ENCODE results near the gene VPS33A. TPM values are rescaled to one million over a fixed set of nuclear protein-coding genes. Genes with fewer than 3 reads are reported as not detected.

The VPS33A gene
- total RNA-seq, 1 experiment from 2014 or later: 35.2 TPM

DNA sequence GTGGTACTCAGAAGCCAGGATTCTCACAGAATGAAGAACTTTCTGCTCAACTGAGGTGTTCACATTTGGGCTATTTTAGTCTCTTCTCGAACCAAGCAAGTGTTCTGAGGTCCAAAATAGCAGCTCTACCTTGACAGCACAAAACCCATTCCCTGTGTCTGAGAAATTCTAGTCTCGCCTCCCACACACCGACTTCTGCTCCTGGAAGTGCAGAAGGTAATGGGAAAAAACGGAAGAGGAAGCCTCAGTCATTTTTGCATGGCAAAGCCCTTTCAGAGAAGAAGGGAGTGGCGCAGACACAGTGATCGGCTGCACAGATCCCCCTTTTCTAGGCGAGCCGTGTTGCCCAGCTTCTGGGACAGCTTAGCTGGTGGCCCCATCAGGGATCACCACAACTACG is 31.2 kb upstream of the VPS33A start:
- H3K9me3 ChIP-seq (ENCODE audit: control insufficient read depth, insufficient read depth, low read depth, low read length): no peaks in the 10 kb centered on the region
- no TSS peak for BruUV-seq (replicated peaks)
- H3K27ac ChIP-seq (ENCODE audit: low read length): no peak overlapping the region
- H3K4me1 ChIP-seq (ENCODE audit: control insufficient read depth, insufficient read depth, low read length): no peaks in the 10 kb centered on the region
- H3K4me3 ChIP-seq (ENCODE audit: low read depth in 2 of 2, low read length in 2 of 2): no peak overlapping the region
- H3K27me3 ChIP-seq (ENCODE audit: control insufficient read depth, insufficient read depth, low read length): no peaks in the 10 kb centered on the region
- in situ Hi-C loops (cut with HindIII; ENCODE audit: low pct_unique_long_range_greater_than_20kb, low sequenced_read_pairs) (no loop called here), intact Hi-C loops (cut with micrococcal nuclease; ENCODE audit: unreplicated experiment) (no loop called here)
- no peak for ATAC-seq
- TF ChIP-seq SIN3A (IDR thresholded peaks at IDR 0.05; ENCODE audit: borderline replicate concordance, insufficient read depth, low read depth, low read length): no peak
- TF ChIP-seq, protein P1, sequence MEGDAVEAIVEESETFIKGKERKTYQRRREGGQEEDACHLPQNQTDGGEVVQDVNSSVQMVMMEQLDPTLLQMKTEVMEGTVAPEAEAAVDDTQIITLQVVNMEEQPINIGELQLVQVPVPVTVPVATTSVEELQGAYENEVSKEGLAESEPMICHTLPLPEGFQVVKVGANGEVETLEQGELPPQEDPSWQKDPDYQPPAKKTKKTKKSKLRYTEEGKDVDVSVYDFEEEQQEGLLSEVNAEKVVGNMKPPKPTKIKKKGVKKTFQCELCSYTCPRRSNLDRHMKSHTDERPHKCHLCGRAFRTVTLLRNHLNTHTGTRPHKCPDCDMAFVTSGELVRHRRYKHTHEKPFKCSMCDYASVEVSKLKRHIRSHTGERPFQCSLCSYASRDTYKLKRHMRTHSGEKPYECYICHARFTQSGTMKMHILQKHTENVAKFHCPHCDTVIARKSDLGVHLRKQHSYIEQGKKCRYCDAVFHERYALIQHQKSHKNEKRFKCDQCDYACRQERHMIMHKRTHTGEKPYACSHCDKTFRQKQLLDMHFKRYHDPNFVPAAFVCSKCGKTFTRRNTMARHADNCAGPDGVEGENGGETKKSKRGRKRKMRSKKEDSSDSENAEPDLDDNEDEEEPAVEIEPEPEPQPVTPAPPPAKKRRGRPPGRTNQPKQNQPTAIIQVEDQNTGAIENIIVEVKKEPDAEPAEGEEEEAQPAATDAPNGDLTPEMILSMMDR (IDR thresholded peaks at IDR 0.05): no peak
- TF ChIP-seq TCF7L2 (IDR thresholded peaks at IDR 0.05; ENCODE audit: low read depth, low read length): no peak
- TF ChIP-seq POLR2AphosphoS5 (IDR thresholded peaks at IDR 0.05; ENCODE audit: low read depth, low read length): no peak
- TF ChIP-seq, protein P2, sequence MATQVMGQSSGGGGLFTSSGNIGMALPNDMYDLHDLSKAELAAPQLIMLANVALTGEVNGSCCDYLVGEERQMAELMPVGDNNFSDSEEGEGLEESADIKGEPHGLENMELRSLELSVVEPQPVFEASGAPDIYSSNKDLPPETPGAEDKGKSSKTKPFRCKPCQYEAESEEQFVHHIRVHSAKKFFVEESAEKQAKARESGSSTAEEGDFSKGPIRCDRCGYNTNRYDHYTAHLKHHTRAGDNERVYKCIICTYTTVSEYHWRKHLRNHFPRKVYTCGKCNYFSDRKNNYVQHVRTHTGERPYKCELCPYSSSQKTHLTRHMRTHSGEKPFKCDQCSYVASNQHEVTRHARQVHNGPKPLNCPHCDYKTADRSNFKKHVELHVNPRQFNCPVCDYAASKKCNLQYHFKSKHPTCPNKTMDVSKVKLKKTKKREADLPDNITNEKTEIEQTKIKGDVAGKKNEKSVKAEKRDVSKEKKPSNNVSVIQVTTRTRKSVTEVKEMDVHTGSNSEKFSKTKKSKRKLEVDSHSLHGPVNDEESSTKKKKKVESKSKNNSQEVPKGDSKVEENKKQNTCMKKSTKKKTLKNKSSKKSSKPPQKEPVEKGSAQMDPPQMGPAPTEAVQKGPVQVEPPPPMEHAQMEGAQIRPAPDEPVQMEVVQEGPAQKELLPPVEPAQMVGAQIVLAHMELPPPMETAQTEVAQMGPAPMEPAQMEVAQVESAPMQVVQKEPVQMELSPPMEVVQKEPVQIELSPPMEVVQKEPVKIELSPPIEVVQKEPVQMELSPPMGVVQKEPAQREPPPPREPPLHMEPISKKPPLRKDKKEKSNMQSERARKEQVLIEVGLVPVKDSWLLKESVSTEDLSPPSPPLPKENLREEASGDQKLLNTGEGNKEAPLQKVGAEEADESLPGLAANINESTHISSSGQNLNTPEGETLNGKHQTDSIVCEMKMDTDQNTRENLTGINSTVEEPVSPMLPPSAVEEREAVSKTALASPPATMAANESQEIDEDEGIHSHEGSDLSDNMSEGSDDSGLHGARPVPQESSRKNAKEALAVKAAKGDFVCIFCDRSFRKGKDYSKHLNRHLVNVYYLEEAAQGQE (IDR thresholded peaks at IDR 0.05; ENCODE audit: insufficient read depth in 1 of 2, low read depth in 2 of 2, low read length in 1 of 2): no peak
- CTCF ChIA-PET: no interaction called here
- no peak for DNase-seq (ENCODE audit: low read depth, low spot score)
- POLR2A ChIA-PET: no interaction called here
- no peaks in the 10 kb centered on the region for H3K36me3 ChIP-seq (ENCODE audit: control insufficient read depth, insufficient read depth, low read length)

DNA sequence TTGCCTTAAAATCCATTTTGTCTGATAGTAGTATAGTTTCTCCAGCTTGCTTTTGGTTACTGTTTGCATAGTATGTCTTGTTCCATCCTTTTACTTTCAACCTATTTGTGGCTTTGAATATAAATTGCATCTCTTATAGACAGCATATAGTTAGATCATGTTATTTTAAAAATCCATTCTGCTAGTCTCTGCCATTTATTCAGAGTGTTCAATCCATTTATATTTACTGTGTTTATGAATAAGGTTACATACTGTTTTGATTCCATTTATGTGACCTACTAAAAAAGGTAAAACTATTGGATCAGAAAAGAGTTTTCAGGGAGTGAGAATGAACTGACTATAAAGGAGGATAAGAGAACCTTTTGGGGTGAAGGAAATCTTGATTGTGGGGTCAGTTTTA is 29.6 kb upstream of the VPS33A start:
- no TSS peak for BruUV-seq (replicated peaks)
- no peaks in the 10 kb centered on the region for H3K9me3 ChIP-seq (ENCODE audit: control insufficient read depth, insufficient read depth, low read depth, low read length)
- DNase-seq (ENCODE audit: low read depth, low spot score): no peak
- ChIA-PET CTCF (no interaction called here), POLR2A (interaction anchor here (0.6 kb wide), 1 partner anchor 140 kb away, joined by 7 read pairs; no protein-coding TSS in a partner anchor)
- H3K27me3 ChIP-seq (ENCODE audit: control insufficient read depth, insufficient read depth, low read length): no peaks in the 10 kb centered on the region
- ATAC-seq: no peak
- intact Hi-C loops (cut with micrococcal nuclease; ENCODE audit: unreplicated experiment) (no loop called here), in situ Hi-C loops (cut with HindIII; ENCODE audit: low pct_unique_long_range_greater_than_20kb, low sequenced_read_pairs) (no loop called here)
- H3K4me3 ChIP-seq (ENCODE audit: low read depth in 2 of 2, low read length in 2 of 2): no peak overlapping the region
- no peaks in the 10 kb centered on the region for H3K4me1 ChIP-seq (ENCODE audit: control insufficient read depth, insufficient read depth, low read length)
- TF ChIP-seq, protein P2 (IDR thresholded peaks at IDR 0.05; ENCODE audit: insufficient read depth in 1 of 2, low read depth in 2 of 2, low read length in 1 of 2): no peak
- TF ChIP-seq, protein P1 (IDR thresholded peaks at IDR 0.05): no peak
- TF ChIP-seq TCF7L2 (IDR thresholded peaks at IDR 0.05; ENCODE audit: low read depth, low read length): no peak
- no peak for TF ChIP-seq POLR2AphosphoS5 (IDR thresholded peaks at IDR 0.05; ENCODE audit: low read depth, low read length)
- no peak for TF ChIP-seq SIN3A (IDR thresholded peaks at IDR 0.05; ENCODE audit: borderline replicate concordance, insufficient read depth, low read depth, low read length)
- no peak overlapping the region for H3K27ac ChIP-seq (ENCODE audit: low read length)
- H3K36me3 ChIP-seq (ENCODE audit: control insufficient read depth, insufficient read depth, low read length): no peaks in the 10 kb centered on the region

Measured in Panc1 (cell line).